Mononuclear cell (primary cell): Measurements from ENCODE around the gene MYO1D. TPM values are rescaled to one million over a fixed set of nuclear protein-coding genes. Genes with fewer than 3 reads are reported as not detected.

Source experiments
- H3K27me3 ChIP-seq: 2 replicates; pipeline ENCODE4 v1.6.0; 2011; ENCODE audit warnings: low read length, control low read depth; ENCODE audit not compliant: insufficient read depth
- H3K4me1 ChIP-seq: 2 replicates; pipeline ENCODE4 v1.5.1; 2011; ENCODE audit warnings: mild to moderate bottlenecking, low read length, control low read depth; ENCODE audit not compliant: insufficient read depth
- H3K4me3 ChIP-seq: 2 replicates; pipeline ENCODE4 v1.5.1; 2011; ENCODE audit warnings: mild to moderate bottlenecking, low read length, moderate library complexity
- H3K9me3 ChIP-seq: 2 replicates; pipeline ENCODE4 v1.5.1; 2011; ENCODE audit warnings: low read depth, mild to moderate bottlenecking, control low read depth, low read length
- total RNA-seq: library from RNA; depleted of rRNA; stranded (reverse); fragments of >200 nt; gene quantifications from one replicate; pipeline ENCODE4 v1.2.3, GENCODE V29; 2012

Gene MYO1D
- total RNA-seq, 1 donor: 5.7 TPM

- Histone ChIP-seq H3K4me1 (no peaks in the 10 kb centered on the region), H3K27me3 (no peaks in the 10 kb centered on the region), H3K9me3 (no peaks in the 10 kb centered on the region), H3K4me3 (no peak overlapping the region)
Observed at GRCh38 chr17:32852811-32853210, 24.1 kb downstream of the MYO1D start.

- H3K4me1 ChIP-seq: no peaks in the 10 kb centered on the region
Observed at GRCh38 chr17:32849879-32850278, 27.0 kb downstream of the MYO1D start.

GRCh38 chr17:32847977-32848376 lies 28.9 kb downstream of the MYO1D start:
- Histone ChIP-seq H3K9me3 (no peaks in the 10 kb centered on the region), H3K4me1 (no peaks in the 10 kb centered on the region), H3K27me3 (no peaks in the 10 kb centered on the region), H3K4me3 (no peak overlapping the region)

More at GRCh38 chr17:32849879-32850278, 27.0 kb downstream of the MYO1D start:
- H3K27me3 ChIP-seq: no peaks in the 10 kb centered on the region
- no peaks in the 10 kb centered on the region for H3K9me3 ChIP-seq
- no peak overlapping the region for H3K4me3 ChIP-seq

DNA sequence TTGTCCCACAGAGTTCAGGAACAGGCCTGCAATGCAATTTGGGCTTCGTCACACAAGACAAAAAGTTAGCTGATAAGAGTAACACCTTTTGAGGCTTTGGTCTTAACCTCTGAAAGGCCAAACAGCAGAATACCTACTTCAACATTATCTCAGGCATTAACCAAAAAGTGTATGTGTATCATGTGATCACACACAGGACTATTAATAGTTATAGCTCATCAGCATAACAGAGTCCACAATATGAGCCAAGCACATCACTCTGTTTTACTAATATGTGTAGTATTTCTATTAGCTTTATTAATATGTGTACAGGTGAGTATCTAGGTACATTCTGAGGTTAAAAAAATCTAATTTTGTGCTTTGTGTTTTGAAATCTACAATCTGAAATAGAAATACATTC lies 30.8 kb downstream of the MYO1D start:
- no peaks in the 10 kb centered on the region for H3K27me3 ChIP-seq
- H3K4me3 ChIP-seq: no peak overlapping the region
- no peaks in the 10 kb centered on the region for H3K4me1 ChIP-seq
- H3K9me3 ChIP-seq: no peaks in the 10 kb centered on the region

DNA sequence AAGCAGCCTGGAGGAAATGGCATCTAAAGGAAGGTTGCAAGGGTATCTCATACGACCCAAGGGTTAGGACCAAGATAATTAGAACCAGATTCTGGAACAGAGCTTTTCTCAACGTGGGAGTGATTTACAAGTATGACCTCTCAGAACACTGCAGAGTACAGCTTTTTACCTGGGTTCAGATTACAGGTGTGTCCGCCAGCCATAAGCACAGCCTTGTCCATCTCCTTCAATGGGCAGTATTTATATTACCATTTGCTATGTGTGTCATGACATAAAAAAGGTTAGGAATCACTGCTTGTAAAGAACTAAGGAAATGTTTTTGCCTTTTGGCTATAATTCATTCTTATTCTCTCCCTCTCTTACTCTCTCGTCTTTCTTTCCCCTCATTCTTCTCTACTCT lies 36.7 kb downstream of the MYO1D start:
- Histone ChIP-seq H3K4me3 (no peak overlapping the region), H3K4me1 (no peaks in the 10 kb centered on the region), H3K9me3 (no peaks in the 10 kb centered on the region), H3K27me3 (no peaks in the 10 kb centered on the region)

- Histone ChIP-seq H3K9me3 (no peaks in the 10 kb centered on the region), H3K4me3 (no peak overlapping the region), H3K4me1 (no peaks in the 10 kb centered on the region), H3K27me3 (no peaks in the 10 kb centered on the region)
Observed at GRCh38 chr17:32836527-32836926, 40.4 kb downstream of the MYO1D start.

DNA sequence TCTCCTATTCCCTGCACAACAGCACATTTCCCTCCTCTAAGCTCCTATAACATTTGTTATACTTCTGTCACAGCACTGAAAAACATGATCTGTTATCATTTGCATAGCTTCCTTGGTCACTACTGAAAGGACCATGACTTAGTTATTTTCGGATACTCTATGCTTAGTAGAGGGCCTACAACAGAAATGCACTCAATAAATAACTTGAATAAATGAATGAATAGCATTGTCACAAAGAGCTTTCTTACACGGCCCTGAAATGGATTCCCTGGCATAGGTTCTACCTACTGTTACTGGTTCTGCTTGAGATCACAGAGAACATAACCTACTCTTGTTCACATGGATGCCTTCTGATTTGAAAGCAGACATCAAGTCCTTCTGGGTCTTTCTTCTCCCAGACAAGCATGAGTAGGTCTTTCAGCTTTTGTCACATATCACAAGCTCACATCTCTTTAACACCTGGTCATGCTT lies 41.6 kb downstream of the MYO1D start:
- Histone ChIP-seq H3K27me3 (no peaks in the 10 kb centered on the region), H3K9me3 (no peaks in the 10 kb centered on the region), H3K4me1 (no peaks in the 10 kb centered on the region), H3K4me3 (no peak overlapping the region)

DNA sequence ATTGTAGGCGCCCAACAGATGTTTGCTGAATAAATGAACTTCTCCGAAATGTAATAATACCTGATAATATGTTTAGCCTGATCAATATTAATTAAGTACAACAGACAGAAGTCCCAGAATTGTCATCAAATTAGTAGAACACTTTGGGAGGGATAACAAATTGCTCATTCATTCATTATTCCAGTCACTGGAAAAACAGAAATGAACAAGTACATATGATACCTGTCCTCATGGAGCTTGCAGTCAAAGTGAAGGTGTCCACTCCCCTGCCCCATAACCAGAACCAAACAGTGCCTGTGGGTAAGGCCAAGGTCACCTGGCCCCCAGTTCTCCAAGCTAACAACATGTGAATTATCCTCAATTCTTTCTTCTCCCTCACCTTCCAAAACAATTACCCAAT lies 42.8 kb downstream of the MYO1D start:
- Histone ChIP-seq H3K9me3 (no peaks in the 10 kb centered on the region), H3K4me3 (no peak overlapping the region), H3K4me1 (no peaks in the 10 kb centered on the region), H3K27me3 (no peaks in the 10 kb centered on the region)

GRCh38 chr17:32833526-32833925 lies 43.4 kb downstream of the MYO1D start:
- no peaks in the 10 kb centered on the region for H3K4me1 ChIP-seq
- no peaks in the 10 kb centered on the region for H3K27me3 ChIP-seq
- no peak overlapping the region for H3K4me3 ChIP-seq
- no peaks in the 10 kb centered on the region for H3K9me3 ChIP-seq

DNA sequence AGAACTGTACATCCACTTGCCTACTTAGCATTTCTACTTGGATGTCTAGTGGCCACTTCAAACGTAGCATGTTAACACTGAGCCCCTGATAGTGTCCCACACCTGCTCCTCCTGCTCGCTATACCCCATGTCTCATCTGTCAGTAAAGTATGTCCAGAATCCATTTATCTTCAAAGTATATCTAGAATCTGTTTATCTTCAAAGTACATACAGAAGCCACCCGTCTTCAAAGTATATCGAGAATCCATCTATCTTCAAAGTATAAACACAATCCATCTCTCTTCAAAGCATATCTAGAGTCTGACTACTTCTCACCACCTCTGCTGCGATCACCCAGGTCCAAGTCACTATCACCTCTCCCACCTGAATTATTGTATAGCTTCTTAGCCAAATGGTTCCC lies 43.8 kb downstream of the MYO1D start:
- Histone ChIP-seq H3K27me3 (no peaks in the 10 kb centered on the region), H3K4me1 (no peaks in the 10 kb centered on the region), H3K9me3 (no peaks in the 10 kb centered on the region), H3K4me3 (no peak overlapping the region)

DNA sequence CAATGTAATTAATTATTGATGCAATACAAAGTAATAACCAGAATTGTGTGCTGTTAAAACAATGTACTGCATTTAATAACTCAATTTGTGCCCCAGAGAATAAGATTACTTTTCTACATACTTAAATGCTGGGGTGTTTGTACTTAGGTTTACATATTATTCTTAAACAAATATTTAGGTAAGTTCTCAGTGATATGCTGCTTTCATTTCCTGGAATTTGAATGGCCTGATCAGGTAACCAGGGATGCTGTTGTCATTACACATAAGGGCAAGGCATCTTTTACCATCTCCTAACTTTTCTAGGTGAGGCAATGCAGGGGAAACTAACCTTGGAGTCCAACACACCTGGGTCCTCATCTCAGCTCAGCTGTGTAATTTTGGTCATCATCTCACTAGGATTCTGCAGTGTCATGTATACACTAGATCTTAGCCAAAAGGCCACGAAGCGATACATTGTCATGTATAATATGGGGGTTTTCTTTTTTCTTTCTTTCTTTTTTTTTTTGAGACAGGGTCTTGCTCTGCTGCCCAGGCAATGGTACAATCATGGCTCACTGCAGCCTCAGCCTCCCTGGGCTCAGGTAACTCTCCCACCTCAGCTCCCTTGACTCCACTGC lies 45.2 kb downstream of the MYO1D start:
- Histone ChIP-seq H3K4me1 (no peaks in the 10 kb centered on the region), H3K9me3 (no peaks in the 10 kb centered on the region), H3K4me3 (no peak overlapping the region), H3K27me3 (no peaks in the 10 kb centered on the region)

GRCh38 chr17:32831223-32831622 lies 45.7 kb downstream of the MYO1D start:
- Histone ChIP-seq H3K27me3 (no peaks in the 10 kb centered on the region), H3K4me1 (no peaks in the 10 kb centered on the region), H3K9me3 (no peaks in the 10 kb centered on the region), H3K4me3 (no peak overlapping the region)

GRCh38 chr17:32828822-32829221 lies 48.1 kb downstream of the MYO1D start:
- Histone ChIP-seq H3K27me3 (peaks cover 5% of the 10 kb centered on the region), H3K4me1 (no peaks in the 10 kb centered on the region), H3K4me3 (no peak overlapping the region), H3K9me3 (no peaks in the 10 kb centered on the region)

GRCh38 chr17:32827227-32827626 lies 49.7 kb downstream of the MYO1D start:
- Histone ChIP-seq H3K9me3 (no peaks in the 10 kb centered on the region), H3K4me3 (no peak overlapping the region), H3K4me1 (no peaks in the 10 kb centered on the region), H3K27me3 (peaks cover 15% of the 10 kb centered on the region)

GRCh38 chr17:32826076-32826475 lies 50.8 kb downstream of the MYO1D start:
- H3K4me3 ChIP-seq: no peak overlapping the region
- H3K27me3 ChIP-seq: peaks cover 19% of the 10 kb centered on the region
- no peaks in the 10 kb centered on the region for H3K9me3 ChIP-seq
- no peaks in the 10 kb centered on the region for H3K4me1 ChIP-seq

DNA sequence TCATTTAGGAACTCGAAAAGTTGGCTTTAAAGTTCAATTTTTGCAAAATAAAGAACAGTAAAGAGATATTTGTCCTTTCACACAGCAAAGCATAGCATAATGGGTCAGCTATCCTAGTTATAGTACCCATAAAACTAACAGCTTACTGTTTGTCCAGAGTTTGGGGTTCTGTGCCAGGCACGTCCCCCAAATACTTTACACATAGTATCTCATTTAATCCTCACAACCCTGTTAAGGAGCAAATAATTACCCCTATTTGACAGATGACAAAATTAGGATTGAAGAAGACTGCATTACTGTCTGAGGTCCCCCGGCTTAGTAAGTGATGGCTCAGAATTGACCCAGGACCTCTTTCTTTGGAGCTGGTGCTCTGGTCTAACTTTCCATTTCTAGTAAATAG lies 52.6 kb downstream of the MYO1D start:
- H3K27me3 ChIP-seq: peaks cover 22% of the 10 kb centered on the region
- no peak overlapping the region for H3K4me3 ChIP-seq
- H3K9me3 ChIP-seq: no peaks in the 10 kb centered on the region
- no peaks in the 10 kb centered on the region for H3K4me1 ChIP-seq
